Activated CD8-positive, alpha-beta memory T cell treated with anti-CD3 and anti-CD28 coated beads for 24 hours (primary cell): ENCODE results near the gene PLCB1.
"Not testable (repeated sequence)": the region's sequence is repeated elsewhere in the genome, so short reads cannot be mapped to it uniquely, and the experiment has no call there.

ENCODE experiments used
- DNase-seq: peaks from one replicate; pipeline ENCODE4 v3.0.0-alpha.2; 2020

Gene PLCB1

DNA sequence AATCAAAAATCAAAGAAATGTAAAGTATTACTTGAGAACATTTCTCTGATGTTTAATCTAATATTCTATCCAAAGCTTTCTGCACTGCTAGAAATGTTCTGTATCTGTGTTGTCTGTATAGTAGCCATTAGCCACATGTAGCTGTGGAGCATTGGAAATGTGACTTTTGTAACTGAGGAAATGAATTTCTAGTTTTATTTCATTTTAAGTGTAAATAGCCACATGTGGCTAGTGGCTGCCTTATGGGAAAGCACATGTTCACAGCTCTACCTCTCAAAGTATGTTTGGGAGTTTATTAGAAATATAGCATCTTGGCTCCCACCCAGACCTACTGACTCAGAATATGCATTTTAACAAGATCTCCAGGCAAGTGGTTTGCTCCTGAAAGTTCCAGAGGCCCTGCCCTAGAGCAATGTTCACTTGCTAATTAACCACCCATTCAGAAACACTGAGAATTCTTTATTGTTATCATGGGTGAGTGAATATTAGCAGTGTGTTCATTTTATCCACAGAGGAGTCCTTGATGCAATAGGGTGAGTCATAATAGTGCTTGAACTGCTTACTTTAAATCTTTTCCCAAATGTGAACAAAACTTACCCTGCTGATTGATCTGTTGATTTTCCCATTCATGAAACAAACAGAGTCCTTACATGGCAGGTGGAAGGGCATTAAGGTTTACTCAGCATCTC is 282.7 kb downstream of the PLCB1 start:
- DNase-seq: no peak

GRCh38 chr20:8421981-8422380 is 289.9 kb downstream of the PLCB1 start:
- DNase-seq: no peak

GRCh38 chr20:8423482-8423881 is 291.4 kb downstream of the PLCB1 start:
- no peak for DNase-seq

DNA sequence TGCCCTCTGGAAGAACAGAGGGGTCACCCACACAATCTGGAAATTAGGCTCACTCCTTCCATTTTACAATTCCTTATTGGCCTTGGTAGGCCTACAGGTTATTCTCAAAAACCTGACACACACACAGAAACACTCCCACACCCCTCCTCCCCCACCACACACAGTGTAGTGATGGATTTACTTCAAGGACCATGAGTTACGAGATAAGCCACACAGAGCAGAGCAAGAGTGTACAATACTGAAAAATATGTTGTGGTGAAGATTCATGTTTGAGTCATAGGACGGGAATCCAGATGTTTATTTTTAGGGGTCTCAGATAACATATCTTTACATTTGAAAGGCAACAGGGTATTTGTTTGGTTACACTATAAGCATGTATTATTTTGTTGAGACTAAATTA is 291.9 kb downstream of the PLCB1 start:
- DNase-seq: no peak

GRCh38 chr20:8425016-8425415 is 292.9 kb downstream of the PLCB1 start:
- DNase-seq: no peak

GRCh38 chr20:8425802-8426201 is 293.7 kb downstream of the PLCB1 start:
- no peak for DNase-seq

GRCh38 chr20:8427419-8428040 is 295.5 kb downstream of the PLCB1 start:
- DNase-seq: no peak

DNA sequence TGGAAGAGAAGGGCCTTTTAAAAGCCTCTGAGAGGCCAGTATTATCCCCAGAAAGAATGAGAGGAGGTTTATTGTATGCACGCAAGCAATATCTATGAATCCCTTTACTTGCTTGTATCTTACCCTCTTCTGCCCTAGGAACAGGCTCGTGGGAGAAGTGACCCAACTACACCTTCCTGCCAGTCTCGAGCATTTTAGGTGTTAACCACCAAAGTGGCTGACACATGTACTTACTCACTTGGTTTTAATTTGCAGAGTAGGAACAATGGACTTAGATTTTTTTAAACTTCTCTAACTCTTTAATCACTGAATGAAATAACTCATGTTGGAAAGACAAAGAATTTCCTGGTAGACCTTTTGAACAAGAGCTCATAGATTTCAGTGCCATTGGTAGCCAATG is 296.9 kb downstream of the PLCB1 start:
- no peak for DNase-seq

DNA sequence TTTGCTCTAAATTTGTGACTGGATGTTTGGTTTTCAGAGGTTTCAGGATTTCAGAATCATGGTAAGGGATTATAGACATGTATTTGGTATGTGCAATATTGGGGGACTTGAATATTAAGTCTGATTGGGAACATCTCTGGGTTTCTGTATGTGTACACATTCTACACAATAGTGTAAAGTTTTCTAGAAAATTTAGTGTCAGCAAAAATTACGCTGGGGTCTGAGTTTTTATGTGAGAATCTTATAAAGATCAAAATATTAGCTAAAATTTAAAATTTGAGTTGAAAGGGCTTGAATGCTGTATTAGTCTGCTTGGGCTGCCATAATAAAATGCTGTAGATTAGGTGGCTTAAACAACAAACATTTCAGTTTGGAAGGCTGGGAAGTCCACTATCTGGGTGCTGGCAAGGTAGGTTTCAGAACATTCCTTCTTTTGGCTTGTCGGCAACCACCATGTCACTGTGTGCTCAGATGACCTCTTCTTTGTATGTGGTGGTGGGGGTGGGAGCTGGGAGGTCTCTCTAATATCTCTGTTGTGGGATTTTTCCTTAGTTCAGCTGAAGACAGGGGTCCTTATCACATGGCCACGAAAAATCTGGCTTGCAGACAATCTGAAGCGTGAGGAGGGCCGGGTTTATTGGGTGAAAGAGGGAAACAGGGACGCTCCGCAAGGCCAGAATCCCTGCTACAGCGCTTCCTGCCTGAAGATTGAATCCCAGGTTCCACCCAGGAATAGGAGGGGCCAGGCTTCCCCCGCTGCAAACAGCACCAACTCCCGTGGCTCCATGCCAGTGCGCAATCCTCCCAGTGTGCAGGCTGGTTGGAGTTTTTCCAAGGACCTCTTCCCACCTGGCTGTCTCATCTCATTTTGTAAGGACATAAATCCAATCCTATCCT is 299.7 kb downstream of the PLCB1 start:
- no peak for DNase-seq

- DNase-seq: no peak
Observed at GRCh38 chr20:8432435-8433148, 300.5 kb downstream of the PLCB1 start.

DNA sequence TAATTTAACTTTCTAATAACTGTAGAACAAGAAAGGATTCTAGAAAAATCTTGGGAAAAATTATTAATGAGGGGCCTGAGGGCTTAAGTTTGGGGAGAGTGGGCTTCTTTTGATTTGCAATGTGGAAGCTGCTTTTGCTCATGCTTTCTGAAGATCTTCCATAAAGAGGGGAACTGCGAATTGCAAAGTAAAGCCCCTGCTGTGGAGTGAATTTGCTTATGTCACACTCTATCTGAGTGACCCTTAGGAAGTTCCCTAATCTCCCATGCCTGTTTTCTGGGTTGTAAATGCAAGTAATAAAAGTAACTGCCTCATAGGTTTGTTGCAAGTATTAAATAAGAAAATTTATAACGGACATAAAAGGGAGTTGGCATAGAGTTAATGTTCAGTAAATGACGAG is 301.2 kb downstream of the PLCB1 start:
- no peak for DNase-seq

DNA sequence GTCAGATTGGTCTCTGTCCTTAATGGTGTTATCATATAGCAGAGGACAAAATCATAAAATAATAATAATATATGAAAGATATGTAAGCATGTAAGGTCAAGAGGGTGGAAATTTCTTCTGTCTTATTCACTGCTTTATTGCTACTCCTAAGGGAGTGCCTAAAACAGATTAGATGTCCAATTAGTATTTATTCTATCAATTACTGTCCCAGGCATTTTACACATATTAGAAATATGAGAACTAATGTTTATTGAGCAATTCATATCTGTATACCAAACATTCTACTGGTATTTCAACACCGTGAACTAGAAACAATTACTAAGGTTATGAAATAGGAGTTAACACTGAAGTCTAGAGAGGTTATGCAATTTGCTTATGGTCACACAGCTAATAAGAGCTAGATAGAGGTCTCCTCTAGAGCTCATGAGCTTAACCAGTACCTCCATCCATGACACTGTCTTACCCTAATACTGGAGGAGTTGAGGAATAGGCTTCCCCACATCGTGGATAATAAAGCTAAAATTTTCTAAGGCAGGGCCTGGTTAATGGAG is 302.3 kb downstream of the PLCB1 start:
- no peak for DNase-seq

- DNase-seq: no peak
Observed at GRCh38 chr20:8435285-8436035, 303.4 kb downstream of the PLCB1 start.

- DNase-seq: not testable (repeated sequence)
Observed at GRCh38 chr20:8436938-8437337, 304.9 kb downstream of the PLCB1 start.

DNA sequence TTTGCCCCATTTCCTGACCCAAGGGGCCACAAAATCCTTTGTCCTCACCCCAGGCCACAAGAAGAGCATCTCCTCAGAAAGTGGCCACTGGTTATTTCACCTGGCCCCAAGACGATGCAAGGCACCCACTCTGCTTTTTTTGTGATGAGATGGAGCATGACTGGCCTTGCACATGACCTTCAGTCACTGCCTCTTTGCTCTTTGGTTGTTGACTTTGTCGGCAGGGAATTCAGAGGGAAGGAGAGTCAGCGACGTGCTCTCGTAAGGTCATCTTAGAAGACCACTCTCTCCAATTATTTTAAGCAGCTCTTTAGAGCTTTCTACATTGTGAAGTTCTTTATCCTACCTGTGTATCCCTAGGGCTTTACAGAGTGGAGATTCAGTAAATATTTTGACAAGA is 306.7 kb downstream of the PLCB1 start:
- no peak for DNase-seq

GRCh38 chr20:8443464-8444072 is 311.5 kb downstream of the PLCB1 start:
- DNase-seq: no peak

GRCh38 chr20:8447262-8448120 is 315.4 kb downstream of the PLCB1 start:
- no peak for DNase-seq

- DNase-seq: no peak
Observed at GRCh38 chr20:8449123-8449522, 317.1 kb downstream of the PLCB1 start.

DNA sequence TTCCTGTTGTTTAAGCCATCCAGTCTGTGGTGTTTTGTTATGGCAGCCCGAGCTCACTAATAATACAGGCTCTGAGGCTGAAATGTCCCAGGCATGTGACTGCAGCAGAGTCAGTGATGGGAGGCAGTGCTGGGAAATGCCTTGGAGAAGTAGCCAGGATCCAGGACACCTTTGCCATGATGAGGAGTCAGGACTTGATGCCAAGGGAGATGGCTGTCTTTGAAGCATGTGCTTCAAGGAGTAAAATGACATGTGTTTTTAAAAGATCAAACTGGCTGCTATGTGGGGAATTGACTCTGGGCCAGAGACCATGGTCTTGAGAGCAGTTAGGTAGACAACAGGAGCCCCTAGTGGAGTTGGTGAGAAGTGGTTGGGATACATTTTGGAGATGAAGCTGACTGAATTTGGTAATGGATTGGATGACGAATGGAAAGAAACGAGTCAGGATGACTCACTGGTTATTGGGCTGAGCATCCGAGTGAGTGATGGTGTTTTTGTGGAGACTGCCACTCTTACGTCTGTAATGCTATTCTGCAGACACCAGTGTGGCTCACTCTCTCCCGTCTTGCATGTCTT is 322.2 kb downstream of the PLCB1 start:
- no peak for DNase-seq

- DNase-seq: no peak
Observed at GRCh38 chr20:8456765-8457164, 324.7 kb downstream of the PLCB1 start.
